ENCODE data around the gene KRTAP10-6. TPM values are rescaled to one million over a fixed set of nuclear protein-coding genes. Genes with fewer than 3 reads are reported as not detected.

The KRTAP10-6 gene
- total RNA-seq, 1 experiment from 2014 or later, result not detected

DNA sequence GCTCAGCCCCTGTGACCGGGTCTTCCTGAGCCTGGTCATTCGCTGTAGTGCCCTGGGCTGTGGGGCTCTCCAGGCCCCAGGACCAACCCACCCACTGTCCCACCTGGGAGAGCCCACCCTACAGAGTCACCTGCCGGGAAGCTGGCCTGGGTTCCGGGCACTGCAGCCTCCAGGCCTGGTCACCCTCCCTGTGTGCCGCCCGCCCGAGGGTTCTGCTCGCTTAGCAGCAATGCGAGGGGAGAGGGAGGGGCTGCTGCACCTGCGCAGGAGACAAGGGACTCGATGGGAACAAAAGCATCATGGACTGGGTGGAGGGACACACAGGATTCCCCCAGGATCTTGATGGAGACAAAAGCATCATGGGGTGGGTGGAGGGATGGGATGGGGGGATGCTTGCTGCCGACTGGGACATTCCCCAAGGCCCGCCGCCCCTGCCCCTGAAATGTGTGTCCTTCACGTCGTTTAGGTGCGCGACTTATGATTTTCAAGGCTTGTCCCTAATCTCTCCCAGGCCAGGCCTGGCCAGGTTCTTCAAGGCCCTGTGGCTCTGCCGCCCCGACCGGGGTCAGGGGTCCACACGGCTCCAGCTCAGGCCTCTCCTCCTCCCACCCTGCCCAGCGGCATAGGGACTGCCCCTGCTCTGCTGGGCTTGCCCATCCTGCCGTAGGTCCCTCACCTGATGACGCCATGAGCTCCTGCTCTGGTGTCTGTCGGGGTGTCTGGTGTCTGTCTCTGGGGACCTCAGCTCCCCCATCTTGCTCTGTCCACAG, 21.3 kb upstream of the KRTAP10-6 start:
- no peak for TF ChIP-seq CEBPB (IDR thresholded peaks at IDR 0.05; ENCODE audit: low read depth)
- no peak for TF ChIP-seq SIN3A (IDR thresholded peaks at IDR 0.05; ENCODE audit: low read depth)
- no peak for TF ChIP-seq YY1 (IDR thresholded peaks at IDR 0.05; ENCODE audit: extremely low read depth, insufficient replicate concordance, low read depth, low read length)
- TF ChIP-seq CBX3 (IDR thresholded peaks at IDR 0.05; ENCODE audit: low read depth), result no peak
- TF ChIP-seq ZFX (IDR thresholded peaks at IDR 0.05), result no peak
- no peak for TF ChIP-seq EGR1 (IDR thresholded peaks at IDR 0.05; ENCODE audit: low read depth)
- no peak for TF ChIP-seq TCF7L2 (IDR thresholded peaks at IDR 0.05; ENCODE audit: borderline replicate concordance, extremely low read depth, insufficient read depth, insufficient read length)
- TF ChIP-seq ELF1 (IDR thresholded peaks at IDR 0.05; ENCODE audit: borderline replicate concordance, low read depth), result no peak
- TF ChIP-seq SRF (IDR thresholded peaks at IDR 0.05; ENCODE audit: low read depth), result no peak
- TF ChIP-seq SP1 (IDR thresholded peaks at IDR 0.05; ENCODE audit: low read depth), result no peak
- TF ChIP-seq ATF3 (IDR thresholded peaks at IDR 0.05), result no peak
- no peak for TF ChIP-seq CTCF (IDR thresholded peaks at IDR 0.05 in 2 of 3, conservative IDR thresholded peaks at IDR 0.05 in 1 of 3; ENCODE audit: borderline replicate concordance in 1 of 3, insufficient read depth in 1 of 3, low read depth in 2 of 3, low read length in 2 of 3)
- TF ChIP-seq POLR2A (IDR thresholded peaks at IDR 0.05; ENCODE audit: borderline replicate concordance, extremely low read depth, insufficient read depth, insufficient read length), result no peak
- TF ChIP-seq, protein P1, sequence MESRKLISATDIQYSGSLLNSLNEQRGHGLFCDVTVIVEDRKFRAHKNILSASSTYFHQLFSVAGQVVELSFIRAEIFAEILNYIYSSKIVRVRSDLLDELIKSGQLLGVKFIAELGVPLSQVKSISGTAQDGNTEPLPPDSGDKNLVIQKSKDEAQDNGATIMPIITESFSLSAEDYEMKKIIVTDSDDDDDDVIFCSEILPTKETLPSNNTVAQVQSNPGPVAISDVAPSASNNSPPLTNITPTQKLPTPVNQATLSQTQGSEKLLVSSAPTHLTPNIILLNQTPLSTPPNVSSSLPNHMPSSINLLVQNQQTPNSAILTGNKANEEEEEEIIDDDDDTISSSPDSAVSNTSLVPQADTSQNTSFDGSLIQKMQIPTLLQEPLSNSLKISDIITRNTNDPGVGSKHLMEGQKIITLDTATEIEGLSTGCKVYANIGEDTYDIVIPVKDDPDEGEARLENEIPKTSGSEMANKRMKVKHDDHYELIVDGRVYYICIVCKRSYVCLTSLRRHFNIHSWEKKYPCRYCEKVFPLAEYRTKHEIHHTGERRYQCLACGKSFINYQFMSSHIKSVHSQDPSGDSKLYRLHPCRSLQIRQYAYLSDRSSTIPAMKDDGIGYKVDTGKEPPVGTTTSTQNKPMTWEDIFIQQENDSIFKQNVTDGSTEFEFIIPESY (IDR thresholded peaks at IDR 0.05; ENCODE audit: extremely low read depth, insufficient replicate concordance, low read length), result no peak
- TF ChIP-seq EZH2phosphoT487 (IDR thresholded peaks at IDR 0.05; ENCODE audit: borderline replicate concordance), result no peak
- TF ChIP-seq ZNF274 (IDR thresholded peaks at IDR 0.05; ENCODE audit: low read depth, low read length), result no peak
- no peak for TF ChIP-seq FOSL1 (IDR thresholded peaks at IDR 0.05; ENCODE audit: low read depth)
- no peak for TF ChIP-seq POLR2AphosphoS5 (IDR thresholded peaks at IDR 0.05; ENCODE audit: low read depth, low read length)
- TF ChIP-seq RAD21 (IDR thresholded peaks at IDR 0.05; ENCODE audit: low read depth), result no peak
- no peak overlapping the region for H3K4me2 ChIP-seq (ENCODE audit: low read length)
- H3K9me2 ChIP-seq (ENCODE audit: insufficient read depth), result no peaks in the 10 kb centered on the region
- no TSS peak for BruUV-seq (replicated peaks)
- ChIA-PET POLR2A (no interaction called here), RAD21 (ENCODE audit: low non-redundant PET in 1 of 2, low total read pairs in 2 of 2, uncharacterized antibody in 2 of 2, unreplicated experiment in 2 of 2) (no interaction called here), CTCF (no interaction called here)
- no peak overlapping the region for H3K27ac ChIP-seq (ENCODE audit: low read depth, low read length)
- H2AFZ ChIP-seq (ENCODE audit: low read depth, low read length, poor library complexity, severe bottlenecking), result no peak overlapping the region
- H3K4me3 ChIP-seq (replicated peaks in 1 of 2; ENCODE audit: low read depth in 1 of 2, low read length in 2 of 2), result no peak overlapping the region
- H3K36me3 ChIP-seq (ENCODE audit: control insufficient read depth in 1 of 2, insufficient read depth in 2 of 2, low read length in 2 of 2), result no peaks in the 10 kb centered on the region
- H3K9me3 ChIP-seq (ENCODE audit: control insufficient read depth in 1 of 2, insufficient read depth in 1 of 2, low read depth in 1 of 2, low read length in 2 of 2), result peaks cover 3 to 5% of the 10 kb centered on the region in 2 experiments; a peak in 2 of 4 replicates
- intact Hi-C loops (cut with micrococcal nuclease), result no loop called here
- no peak for DNase-seq (ENCODE audit: low read depth, low spot score)
- no peaks in the 10 kb centered on the region for H3K79me2 ChIP-seq (ENCODE audit: insufficient read depth, low read length)
- no peak for ATAC-seq
- H3K9ac ChIP-seq (ENCODE audit: low read length), result no peak overlapping the region
- no peaks in the 10 kb centered on the region for H3K27me3 ChIP-seq (ENCODE audit: insufficient read depth, low read length)
- H4K20me1 ChIP-seq (ENCODE audit: insufficient read depth), result no peaks in the 10 kb centered on the region
- H3K4me1 ChIP-seq (ENCODE audit: control insufficient read depth in 1 of 2, insufficient read depth in 2 of 2, low read length in 2 of 2), result no peaks in the 10 kb centered on the region

All from HCT116 (cell line).